OCI-LY3 (cell line): ENCODE results near the gene ARSI.

Source experiments
- EZH2phosphoT487 ChIP-seq: fragments of 200-600 bp; shearing (Covaris generic); IDR thresholded peaks from 2 replicates; pipeline ENCODE4 v1.6.1; 2018; ENCODE audit warnings: antibody characterized with exemption, mixed run types, low read depth
- TF ChIP-seq, protein P1 (sequence below): fragments of 200-600, 300-600 bp; sonication (generic); IDR thresholded peaks from 2 replicates; pipeline ENCODE4 v1.5.1; 2014; ENCODE audit warnings: antibody characterized with exemption, low read length, low read depth

DNA sequence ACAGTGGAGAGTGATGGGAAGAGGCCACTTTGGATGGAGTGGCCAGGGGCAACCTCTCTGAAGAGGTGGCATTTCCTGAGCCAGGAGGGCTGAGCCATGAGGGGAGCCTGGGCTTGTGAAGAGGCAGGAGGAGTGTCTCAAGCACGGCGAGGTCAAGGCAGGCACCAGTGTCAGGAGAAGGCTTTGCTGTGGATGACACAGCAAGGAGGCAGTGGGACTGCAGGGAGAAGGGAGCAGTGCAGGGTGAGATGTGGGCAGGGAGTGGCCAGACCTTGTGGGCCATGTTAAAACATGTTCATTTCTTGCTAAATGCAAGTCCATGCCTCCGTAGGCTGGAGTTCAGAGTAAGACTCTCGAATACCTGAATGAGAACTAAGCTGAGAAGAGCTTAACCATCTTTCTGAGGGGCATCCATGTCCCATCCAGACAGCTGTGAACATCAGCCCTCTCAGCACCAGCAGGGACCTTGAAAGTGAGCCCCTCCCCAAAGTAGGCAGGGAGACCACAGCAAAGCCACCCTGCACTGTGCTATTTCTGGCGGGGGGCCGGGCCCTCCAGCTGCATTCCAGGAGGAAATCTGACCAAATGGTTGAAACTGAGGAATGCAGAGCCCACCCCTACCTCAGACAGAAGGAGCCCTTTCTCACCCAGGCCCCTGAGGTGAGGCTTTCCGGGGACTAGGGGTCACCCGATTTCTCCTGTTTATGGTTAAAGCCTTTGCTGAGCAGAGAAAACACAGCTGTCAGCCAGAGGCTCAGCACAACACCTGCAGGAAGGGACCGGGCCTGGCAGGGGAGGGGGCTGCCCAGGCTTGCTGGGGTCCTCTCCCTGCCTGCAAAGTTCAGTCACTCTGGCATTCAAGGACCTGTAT, 16.1 kb upstream of the ARSI start:
- TF ChIP-seq, protein P1, sequence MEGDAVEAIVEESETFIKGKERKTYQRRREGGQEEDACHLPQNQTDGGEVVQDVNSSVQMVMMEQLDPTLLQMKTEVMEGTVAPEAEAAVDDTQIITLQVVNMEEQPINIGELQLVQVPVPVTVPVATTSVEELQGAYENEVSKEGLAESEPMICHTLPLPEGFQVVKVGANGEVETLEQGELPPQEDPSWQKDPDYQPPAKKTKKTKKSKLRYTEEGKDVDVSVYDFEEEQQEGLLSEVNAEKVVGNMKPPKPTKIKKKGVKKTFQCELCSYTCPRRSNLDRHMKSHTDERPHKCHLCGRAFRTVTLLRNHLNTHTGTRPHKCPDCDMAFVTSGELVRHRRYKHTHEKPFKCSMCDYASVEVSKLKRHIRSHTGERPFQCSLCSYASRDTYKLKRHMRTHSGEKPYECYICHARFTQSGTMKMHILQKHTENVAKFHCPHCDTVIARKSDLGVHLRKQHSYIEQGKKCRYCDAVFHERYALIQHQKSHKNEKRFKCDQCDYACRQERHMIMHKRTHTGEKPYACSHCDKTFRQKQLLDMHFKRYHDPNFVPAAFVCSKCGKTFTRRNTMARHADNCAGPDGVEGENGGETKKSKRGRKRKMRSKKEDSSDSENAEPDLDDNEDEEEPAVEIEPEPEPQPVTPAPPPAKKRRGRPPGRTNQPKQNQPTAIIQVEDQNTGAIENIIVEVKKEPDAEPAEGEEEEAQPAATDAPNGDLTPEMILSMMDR: no peak
- no peak for TF ChIP-seq EZH2phosphoT487
